NCI-H2171 (cell line): ENCODE results near the gene STK10.
A peak's percentile ranks its signal among the peaks of the same experiment; 100 is the strongest.

Source experiments
- DNase-seq: peaks from one replicate; lab custom pipeline; 2025; lab: John Stamatoyannopoulos, UW

The STK10 gene

DNA sequence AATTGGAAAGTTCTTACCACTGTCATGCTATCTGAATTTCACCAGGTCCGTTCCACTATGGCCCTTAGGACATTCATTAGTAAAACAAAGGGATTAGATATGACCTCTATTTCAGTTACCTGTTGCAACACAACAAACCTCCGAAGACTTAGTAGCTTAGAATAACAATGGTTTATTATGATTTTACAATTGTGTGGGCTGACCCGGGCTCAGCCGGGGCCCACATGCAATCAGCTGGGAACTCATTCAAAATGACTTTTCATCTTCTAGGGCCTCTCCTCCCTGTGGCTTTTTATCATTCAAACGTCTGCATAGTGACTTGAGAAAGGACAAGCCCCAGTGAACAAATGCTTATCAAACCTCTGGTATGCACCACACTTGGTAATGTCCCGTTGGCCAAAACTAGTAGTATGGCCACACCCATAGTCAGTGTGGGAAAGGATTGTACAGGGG, 179.3 kb downstream of the STK10 start:
- no peak for DNase-seq

DNA sequence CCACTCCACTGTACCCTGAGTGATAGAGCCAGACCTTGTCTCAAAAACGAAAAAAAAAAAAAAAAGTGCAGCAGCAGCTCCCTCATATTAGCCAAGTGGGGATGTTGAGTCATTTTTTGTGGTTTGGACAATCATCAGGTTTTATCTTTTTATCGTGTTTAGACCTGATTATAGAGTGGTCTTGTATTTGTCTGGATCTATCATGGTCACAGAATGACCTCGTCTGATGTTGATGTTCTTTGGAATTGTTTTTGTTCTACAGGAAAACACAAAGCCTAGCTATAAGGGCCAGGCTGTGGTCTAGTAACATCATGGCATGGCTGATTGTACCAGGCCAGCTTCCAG, 179.9 kb downstream of the STK10 start:
- no peak for DNase-seq

- DNase-seq = no peak
These were observed 180.6 kb downstream of the STK10 start for GRCh38 chr5:172007175-172008110.

DNA sequence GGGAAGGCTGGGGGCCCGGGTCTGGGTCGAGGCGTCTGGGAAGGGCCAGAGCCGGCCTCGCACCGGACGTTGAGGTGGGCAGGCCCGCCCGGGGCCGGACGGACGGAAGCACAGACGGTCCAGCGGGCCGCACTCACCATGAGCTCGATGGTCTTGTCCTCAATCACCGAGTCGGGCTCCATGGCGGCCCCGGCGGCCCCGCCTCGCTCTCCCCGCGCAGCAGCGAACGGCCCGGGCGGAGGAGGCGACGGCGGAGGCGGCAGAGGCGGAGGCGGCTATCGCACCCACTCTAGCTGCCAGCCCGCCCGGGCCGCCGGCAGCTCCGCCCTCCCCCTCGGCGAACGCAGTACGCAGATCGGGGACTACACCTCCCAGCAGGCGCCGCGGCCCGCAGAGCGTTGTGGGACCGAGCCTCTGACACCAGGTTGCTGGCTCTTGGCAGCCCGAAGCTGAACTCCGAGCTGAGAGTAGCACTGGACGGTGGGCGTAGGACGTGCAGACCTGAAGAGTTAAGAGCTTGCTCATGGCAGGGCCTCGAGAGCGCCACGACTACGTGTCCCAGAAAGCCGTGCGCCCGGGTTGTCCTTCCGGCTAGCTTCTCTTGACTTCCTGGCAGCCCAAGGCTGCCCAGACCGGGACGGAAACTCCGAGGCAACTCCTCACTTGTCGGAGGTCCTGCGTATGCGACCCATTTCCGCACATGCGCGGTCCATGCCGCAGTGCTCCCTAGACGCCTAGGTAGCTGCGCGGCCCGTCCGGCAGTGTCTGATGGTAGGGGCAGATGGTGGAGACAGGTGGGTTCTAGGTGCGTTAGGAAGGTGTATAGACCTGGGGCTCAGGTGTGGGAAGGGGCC, 181.5 kb downstream of the STK10 start, which contains the start of gene FBXW11:
Gene FBXW11 (minus strand): TSS at position 318 of the 854 bp plus-strand sequence. CDS start 136 bp downstream, at position 182.
- DNase-seq = peak; percentile 72

- no peak for DNase-seq
These were observed 182.2 kb downstream of the STK10 start for GRCh38 chr5:172005708-172006320.

GRCh38 chr5:172004824-172005237, 183.2 kb downstream of the STK10 start:
- no peak for DNase-seq

DNA sequence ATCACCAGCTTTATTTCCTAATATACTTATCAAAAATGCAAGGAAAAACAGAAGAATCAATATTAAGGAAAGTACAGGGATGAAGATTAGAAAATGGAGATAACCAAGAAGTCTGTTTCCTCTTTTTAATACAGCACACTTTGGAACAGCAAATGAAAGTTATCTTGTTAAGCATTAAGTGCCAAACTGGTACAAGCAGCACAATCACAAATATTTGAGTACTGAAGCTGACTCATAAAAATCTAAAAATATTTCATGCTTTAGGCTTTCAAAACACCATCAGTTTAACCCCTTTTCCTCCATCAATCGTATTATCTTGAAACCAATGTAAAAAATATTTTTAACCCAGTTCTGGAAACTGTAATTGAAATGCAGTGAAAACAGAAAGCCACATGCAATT, 184.3 kb downstream of the STK10 start:
- no peak for DNase-seq

- DNase-seq = no peak
These were observed 185.0 kb downstream of the STK10 start for GRCh38 chr5:172002840-172003512.

- no peak for DNase-seq
These were observed 185.7 kb downstream of the STK10 start for GRCh38 chr5:172002310-172002709.

- DNase-seq = no peak
These were observed 188.1 kb downstream of the STK10 start for GRCh38 chr5:171999877-172000276.

DNA sequence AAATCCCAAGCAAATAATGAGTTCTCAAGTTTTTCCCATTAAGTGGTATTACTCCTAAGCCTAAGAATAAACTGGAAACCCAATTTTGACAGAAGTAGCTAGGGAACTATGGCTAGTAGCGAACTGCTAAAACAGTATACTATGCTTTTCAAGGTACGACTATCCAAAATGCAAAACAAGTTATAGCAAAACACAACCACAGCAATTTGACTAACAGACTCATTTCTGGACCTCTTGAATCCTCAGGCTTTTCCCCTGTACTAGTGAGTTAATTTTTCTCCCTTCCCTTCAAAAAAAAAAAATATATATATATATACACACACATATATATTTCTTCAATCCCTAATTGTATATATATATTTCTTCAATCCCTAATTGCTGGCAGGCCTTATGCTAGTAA, 188.9 kb downstream of the STK10 start:
- no peak for DNase-seq

- DNase-seq = no peak
These were observed 191.0 kb downstream of the STK10 start for GRCh38 chr5:171997011-171997410.

DNA sequence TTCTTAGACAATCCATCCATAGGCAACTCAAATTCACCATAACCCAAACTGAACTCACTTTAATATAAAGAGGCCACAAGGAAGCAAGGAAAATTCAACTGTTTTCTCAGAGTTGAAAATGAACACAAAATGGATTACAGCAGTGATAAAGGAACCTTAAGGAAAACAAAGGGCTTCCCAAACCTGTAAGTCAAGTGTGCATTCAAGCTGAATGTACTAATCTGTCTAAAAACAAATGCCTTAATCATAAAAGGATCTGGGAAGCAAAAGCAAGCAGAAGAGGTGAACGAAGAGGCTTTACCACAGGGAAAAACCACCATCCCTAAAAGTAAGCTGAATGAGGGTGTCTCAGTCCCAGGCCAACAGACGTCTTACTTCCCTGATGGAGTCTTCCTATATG, 195.2 kb downstream of the STK10 start:
- DNase-seq = no peak

DNA sequence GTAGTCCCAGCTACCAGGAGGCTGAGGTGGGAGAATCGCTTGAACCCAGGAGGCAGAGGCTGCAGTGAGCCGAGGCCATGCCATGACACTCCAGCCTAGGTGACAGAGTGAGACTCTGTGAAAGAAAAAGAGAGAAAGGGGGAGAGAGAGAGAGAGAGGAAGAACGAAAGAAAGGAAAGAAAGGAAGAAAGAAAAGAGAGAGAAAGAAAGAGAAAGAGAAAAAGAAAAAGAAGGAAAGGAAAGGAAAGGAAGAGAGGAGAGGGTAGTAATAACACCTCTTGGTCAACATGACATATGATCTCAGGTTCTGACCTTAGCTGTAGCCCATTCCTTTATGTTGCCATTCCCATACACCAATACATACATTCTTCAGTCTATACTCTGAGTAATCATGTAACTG, 195.7 kb downstream of the STK10 start:
- no peak for DNase-seq
